K562 treated with DMSO at 1 percent for 12 hours (cell line): Measurements from ENCODE around the gene KIZ. TPM values are rescaled to one million over a fixed set of nuclear protein-coding genes. Genes with fewer than 3 reads are reported as not detected.

Experiments used
- total RNA-seq: library from RNA; unstranded; fragments of 300-600 nt; gene quantifications from 2 replicates; pipeline ENCODE4 v1.2.3, GENCODE V29; 2022; ENCODE audit not compliant: insufficient read depth

KIZ gene, protein sequence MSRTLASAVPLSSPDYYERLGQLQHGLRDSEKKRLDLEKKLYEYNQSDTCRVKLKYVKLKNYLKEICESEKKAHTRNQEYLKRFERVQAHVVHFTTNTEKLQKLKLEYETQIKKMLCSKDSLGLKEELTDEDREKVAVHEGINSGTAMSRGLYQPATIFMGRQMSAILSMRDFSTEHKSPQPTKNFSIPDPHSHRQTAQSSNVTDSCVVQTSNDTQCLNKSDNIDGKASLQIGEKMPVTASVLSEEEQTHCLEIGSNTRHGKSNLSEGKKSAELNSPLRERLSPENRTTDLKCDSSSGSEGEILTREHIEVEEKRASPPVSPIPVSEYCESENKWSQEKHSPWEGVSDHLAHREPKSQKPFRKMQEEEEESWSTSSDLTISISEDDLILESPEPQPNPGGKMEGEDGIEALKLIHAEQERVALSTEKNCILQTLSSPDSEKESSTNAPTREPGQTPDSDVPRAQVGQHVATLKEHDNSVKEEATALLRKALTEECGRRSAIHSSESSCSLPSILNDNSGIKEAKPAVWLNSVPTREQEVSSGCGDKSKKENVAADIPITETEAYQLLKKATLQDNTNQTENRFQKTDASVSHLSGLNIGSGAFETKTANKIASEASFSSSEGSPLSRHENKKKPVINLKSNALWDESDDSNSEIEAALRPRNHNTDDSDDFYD
- 11.7 and 17.2 TPM in 2 replicates for total RNA-seq

DNA sequence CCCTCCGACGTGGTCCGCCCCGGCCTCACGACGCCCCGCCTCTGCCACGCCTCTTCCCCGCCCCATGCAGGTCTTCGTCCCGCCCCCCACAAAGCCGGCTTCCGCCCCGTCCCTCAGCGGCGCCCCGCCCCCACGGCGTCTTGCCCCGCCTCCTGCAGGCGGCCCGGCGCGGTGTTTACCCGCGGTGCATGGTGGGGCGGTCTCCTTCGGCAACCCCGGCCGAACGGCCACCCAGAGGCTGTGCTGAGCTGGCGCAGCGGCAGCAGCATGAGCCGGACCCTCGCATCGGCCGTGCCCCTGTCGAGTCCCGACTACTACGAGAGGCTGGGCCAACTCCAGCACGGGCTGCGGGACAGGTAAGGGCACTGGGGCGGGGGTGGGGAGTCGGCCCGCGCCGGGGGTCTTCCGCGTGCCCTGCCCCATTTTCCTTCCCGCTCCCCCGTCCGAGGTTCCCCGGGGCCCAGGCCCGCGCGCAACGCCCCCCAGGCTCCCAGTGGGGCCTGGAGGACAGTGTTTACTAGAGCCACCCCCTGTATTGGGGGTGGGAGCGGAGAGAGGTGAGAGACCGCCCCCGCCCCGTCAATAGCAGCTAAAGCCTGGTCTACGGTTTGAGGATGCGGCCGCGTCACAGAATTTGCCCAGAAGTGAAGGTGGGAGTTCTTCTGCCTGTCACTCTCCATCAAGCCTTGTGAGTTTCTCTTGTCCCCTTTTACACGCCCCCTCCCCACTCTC is at the start of gene KIZ:
KIZ (plus strand) TSS at position 234 of the 732 bp plus-strand sequence; CDS start at position 268, 34 bp downstream.

DNA sequence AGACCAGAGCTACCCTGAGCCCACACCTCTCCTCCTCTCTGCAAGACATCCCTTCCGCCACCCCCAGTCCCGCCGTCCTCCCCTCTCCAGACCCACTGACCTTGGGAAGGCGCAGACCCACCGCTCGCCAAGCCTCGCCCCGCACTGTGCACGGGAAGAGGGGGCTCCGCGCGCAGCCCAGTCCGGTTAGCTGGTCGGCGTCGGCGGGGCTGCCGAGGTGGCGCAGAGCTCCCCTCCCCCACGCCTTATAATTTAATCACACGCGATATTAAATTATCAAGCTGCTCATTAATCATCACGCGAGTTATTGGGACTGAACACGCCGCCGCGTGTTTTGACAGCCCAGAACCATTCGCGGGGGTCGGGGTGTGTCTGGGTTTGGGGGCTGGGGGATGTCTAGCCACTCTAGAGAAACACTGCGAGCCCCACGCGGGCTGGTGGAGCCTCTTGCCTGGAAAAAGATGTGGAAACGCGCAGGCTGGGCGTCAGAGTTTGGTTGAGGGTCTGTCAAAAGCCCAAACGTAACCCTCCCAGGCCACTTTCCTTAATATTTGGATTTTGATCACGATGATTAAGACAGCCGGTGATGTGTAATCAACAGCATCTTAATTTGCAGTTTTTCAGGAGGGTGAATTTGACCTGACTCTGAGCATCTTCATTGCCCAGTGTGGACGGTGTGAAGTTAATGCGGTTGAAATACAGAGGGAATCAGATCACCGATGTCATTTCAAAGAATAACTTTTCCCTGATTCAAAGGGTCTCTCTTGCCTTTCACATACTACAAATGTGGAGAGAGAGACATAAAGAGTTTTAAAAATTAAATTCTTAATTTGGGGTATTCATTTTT is 19.5 kb upstream of the KIZ start, which contains the start of gene LINC00237:
LINC00237 (minus strand) TSS at position 188 of the 847 bp plus-strand sequence.

Other genes starting within 250 kb of the KIZ start
- not detected in 2 replicates for gene LINC00237, start 19.7 kb upstream of the KIZ start, total RNA-seq
- 20.7 and 45.2 TPM in 2 replicates for gene XRN2, start 177.2 kb downstream of the KIZ start, total RNA-seq